ENCODE results near the gene GMNN.

DNA sequence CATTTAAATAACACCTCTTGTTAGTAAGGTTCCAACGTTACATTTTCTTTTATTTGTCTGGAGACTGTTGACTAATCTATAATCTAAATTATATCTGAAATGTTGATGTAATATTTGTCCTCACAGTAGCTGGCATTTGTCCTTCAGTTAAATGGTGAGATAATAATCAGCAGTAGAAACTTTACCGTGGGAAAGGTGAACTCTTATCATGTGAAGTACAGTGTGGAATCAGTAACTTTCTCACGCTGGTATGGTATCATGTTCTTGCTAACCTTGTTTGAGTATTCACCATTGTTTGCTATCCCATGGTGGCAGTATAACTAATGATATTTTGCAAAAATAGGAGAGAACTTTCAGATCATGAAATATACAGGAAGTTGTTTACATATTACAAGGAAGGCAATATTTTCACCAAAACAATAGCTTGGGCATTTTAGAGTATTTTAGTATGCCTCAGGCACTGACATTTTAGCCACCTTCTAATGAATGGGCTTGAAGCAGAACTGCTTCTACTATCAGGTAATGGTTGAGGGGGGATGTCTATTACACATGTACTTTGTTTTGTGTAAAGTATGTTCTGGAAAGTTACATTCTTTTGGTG is 4.8 kb downstream of the GMNN start:
- TF ChIP-seq, protein P1, sequence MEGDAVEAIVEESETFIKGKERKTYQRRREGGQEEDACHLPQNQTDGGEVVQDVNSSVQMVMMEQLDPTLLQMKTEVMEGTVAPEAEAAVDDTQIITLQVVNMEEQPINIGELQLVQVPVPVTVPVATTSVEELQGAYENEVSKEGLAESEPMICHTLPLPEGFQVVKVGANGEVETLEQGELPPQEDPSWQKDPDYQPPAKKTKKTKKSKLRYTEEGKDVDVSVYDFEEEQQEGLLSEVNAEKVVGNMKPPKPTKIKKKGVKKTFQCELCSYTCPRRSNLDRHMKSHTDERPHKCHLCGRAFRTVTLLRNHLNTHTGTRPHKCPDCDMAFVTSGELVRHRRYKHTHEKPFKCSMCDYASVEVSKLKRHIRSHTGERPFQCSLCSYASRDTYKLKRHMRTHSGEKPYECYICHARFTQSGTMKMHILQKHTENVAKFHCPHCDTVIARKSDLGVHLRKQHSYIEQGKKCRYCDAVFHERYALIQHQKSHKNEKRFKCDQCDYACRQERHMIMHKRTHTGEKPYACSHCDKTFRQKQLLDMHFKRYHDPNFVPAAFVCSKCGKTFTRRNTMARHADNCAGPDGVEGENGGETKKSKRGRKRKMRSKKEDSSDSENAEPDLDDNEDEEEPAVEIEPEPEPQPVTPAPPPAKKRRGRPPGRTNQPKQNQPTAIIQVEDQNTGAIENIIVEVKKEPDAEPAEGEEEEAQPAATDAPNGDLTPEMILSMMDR (optimal IDR thresholded peaks at IDR 0.05 in 1 of 3, IDR thresholded peaks at IDR 0.05 in 1 of 3, conservative IDR thresholded peaks at IDR 0.05 in 1 of 3; ENCODE audit: extremely low read depth in 1 of 3, insufficient read depth in 2 of 3, low read length in 3 of 3) = no peak
- TF ChIP-seq EZH2 (IDR thresholded peaks at IDR 0.05; ENCODE audit: low read length) = no peak

Data from keratinocyte (primary cell).